ENCODE data around the gene BCOR. TPM values are rescaled to one million over a fixed set of nuclear protein-coding genes. Genes with fewer than 3 reads are reported as not detected.
A peak's percentile ranks its signal among the peaks of the same experiment; 100 is the strongest.

Gene BCOR
- total and polyA plus RNA-seq, 9 of the 15 experiments (the other 6 are each of a cell fraction or from before 2014, with no cell fraction given), result 27.5 to 113 (median 37.6) TPM

DNA sequence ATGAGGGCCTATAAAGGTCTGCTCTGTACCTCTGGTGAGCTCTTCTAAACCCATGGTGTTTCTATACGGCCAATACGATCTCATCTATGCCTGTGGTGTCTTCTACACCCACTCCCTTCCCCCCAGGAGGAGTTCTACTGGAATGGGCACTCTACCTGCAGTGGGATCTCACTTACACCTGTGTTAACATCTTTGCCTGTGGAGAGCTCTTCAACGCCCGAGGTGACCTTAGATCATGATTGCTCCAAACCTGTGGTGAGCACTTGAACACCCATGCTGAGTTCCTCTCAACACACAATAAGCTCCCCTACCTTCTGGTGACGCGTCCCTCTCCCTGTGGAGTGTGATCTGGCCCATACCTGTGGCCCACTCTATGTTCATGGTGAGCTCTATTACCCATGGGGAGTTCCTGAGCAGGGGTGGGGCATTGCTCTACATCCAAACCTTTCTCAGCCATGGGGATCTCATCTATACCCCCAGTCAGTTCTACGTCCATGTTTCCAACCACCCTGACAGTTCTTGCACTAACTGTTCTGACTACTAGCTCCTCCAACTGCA, 48.6 kb downstream of the BCOR start (continued):
- no peak for TF ChIP-seq PCBP1 (IDR thresholded peaks at IDR 0.05; ENCODE audit: low read depth, low read length, poor library complexity, severe bottlenecking)
- no peak for TF ChIP-seq RBM34 (IDR thresholded peaks at IDR 0.05; ENCODE audit: borderline replicate concordance, insufficient read depth, low read length)
- no peak for TF ChIP-seq ZNF263 (CRISPR knock-in tag; IDR thresholded peaks at IDR 0.05; ENCODE audit: borderline replicate concordance)
- no peak for TF ChIP-seq RBM15 (IDR thresholded peaks at IDR 0.05; ENCODE audit: insufficient read depth, low read length)
- TF ChIP-seq TEAD2 (tag; IDR thresholded peaks at IDR 0.05), result no peak
- TF ChIP-seq SMAD1 (IDR thresholded peaks at IDR 0.05; ENCODE audit: low read depth, low read length, partially characterized antibody), result peak; percentile 67
- TF ChIP-seq, protein P1, sequence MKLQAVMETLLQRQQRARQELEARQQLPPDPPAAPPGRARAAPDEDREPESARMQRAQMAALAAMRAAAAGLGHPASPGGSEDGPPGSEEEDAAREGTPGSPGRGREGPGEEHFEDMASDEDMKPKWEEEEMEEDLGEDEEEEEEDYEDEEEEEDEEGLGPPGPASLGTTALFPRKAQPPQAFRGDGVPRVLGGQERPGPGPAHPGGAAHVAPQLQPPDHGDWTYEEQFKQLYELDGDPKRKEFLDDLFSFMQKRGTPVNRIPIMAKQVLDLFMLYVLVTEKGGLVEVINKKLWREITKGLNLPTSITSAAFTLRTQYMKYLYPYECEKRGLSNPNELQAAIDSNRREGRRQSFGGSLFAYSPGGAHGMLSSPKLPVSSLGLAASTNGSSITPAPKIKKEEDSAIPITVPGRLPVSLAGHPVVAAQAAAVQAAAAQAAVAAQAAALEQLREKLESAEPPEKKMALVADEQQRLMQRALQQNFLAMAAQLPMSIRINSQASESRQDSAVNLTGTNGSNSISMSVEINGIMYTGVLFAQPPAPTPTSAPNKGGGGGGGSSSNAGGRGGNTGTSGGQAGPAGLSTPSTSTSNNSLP (IDR thresholded peaks at IDR 0.05; ENCODE audit: borderline replicate concordance, low read depth, low read length), result no peak
- no peak for TF ChIP-seq XRCC5 (IDR thresholded peaks at IDR 0.05; ENCODE audit: low read depth, low read length)
- no peak for TF ChIP-seq BACH1 (tag; IDR thresholded peaks at IDR 0.05)
- TF ChIP-seq ZNF57 (CRISPR knock-in tag; IDR thresholded peaks at IDR 0.05), result no peak
- TF ChIP-seq POLR2A (conservative IDR thresholded peaks at IDR 0.05), result peak; percentile 77
- TF ChIP-seq CREM (IDR thresholded peaks at IDR 0.05; ENCODE audit: low read depth), result no peak
- no peak for TF ChIP-seq MAFK (IDR thresholded peaks at IDR 0.05; ENCODE audit: low read length)
- no peak for TF ChIP-seq BRD9 (IDR thresholded peaks at IDR 0.05; ENCODE audit: low read depth, partially characterized antibody)
- peak; percentile 44 for TF ChIP-seq POLR2B (IDR thresholded peaks at IDR 0.05; ENCODE audit: low read depth, partially characterized antibody)
- TF ChIP-seq ZFPM2 (CRISPR knock-in tag; IDR thresholded peaks at IDR 0.05), result no peak
- TF ChIP-seq, protein P2, sequence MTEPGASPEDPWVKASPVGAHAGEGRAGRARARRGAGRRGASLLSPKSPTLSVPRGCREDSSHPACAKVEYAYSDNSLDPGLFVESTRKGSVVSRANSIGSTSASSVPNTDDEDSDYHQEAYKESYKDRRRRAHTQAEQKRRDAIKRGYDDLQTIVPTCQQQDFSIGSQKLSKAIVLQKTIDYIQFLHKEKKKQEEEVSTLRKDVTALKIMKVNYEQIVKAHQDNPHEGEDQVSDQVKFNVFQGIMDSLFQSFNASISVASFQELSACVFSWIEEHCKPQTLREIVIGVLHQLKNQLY (CRISPR knock-in tag; conservative IDR thresholded peaks at IDR 0.05), result no peak
- TF ChIP-seq ZNF133 (CRISPR knock-in tag; IDR thresholded peaks at IDR 0.05), result no peak
- no peak for TF ChIP-seq NR2C2 (CRISPR knock-in tag; IDR thresholded peaks at IDR 0.05)
- TF ChIP-seq NR2C2 (tag; IDR thresholded peaks at IDR 0.05), result no peak
- no peak for TF ChIP-seq TEAD4 (IDR thresholded peaks at IDR 0.05; ENCODE audit: low read length)
- TF ChIP-seq TEAD4 (CRISPR knock-in tag; IDR thresholded peaks at IDR 0.05; ENCODE audit: borderline replicate concordance), result no peak
- no peak for TF ChIP-seq CBX3 (IDR thresholded peaks at IDR 0.05; ENCODE audit: borderline replicate concordance in 1 of 2, low read length in 2 of 2)
- peak; percentile 65 for TF ChIP-seq POLR2AphosphoS5 (IDR thresholded peaks at IDR 0.05; ENCODE audit: control insufficient read depth, insufficient read depth, low read depth, low read length)
